Measurements from ENCODE around the gene MAPK4.

DNA sequence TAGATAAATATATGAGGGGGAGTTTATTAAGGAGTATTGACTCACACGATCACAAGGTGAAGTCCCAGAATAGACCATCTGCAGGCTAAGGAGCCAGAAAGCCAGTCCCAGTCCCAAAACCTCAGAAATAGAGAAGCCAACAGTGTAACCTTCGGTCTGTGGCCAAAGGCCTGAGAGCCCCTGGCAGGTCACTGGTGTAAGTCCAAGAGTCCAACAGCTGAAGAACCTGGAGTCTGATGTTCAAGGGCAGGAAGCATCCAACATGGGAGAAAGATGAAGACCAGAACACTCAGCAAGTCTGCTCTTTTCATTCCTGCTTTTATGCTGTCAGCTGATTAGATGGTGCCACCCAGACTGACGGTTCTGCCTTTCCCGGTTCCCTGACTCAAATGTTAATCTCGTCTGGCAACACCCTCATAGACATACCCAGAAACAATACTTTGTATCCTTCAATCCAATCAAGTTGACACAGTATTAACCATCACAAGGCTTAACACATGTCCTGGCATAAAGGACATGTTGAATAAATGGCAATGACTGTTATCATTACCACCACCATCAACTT is 56.7 kb downstream of the MAPK4 start:
- no peak for TF ChIP-seq POLR2A (IDR thresholded peaks at IDR 0.05)
- TF ChIP-seq, protein P1, sequence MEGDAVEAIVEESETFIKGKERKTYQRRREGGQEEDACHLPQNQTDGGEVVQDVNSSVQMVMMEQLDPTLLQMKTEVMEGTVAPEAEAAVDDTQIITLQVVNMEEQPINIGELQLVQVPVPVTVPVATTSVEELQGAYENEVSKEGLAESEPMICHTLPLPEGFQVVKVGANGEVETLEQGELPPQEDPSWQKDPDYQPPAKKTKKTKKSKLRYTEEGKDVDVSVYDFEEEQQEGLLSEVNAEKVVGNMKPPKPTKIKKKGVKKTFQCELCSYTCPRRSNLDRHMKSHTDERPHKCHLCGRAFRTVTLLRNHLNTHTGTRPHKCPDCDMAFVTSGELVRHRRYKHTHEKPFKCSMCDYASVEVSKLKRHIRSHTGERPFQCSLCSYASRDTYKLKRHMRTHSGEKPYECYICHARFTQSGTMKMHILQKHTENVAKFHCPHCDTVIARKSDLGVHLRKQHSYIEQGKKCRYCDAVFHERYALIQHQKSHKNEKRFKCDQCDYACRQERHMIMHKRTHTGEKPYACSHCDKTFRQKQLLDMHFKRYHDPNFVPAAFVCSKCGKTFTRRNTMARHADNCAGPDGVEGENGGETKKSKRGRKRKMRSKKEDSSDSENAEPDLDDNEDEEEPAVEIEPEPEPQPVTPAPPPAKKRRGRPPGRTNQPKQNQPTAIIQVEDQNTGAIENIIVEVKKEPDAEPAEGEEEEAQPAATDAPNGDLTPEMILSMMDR (IDR thresholded peaks at IDR 0.05), result no peak
